22Rv1 (cell line): ENCODE data around the gene AKIRIN2.

Source experiments
- ZFX ChIP-seq: fragments of 450-650 bp; IDR thresholded peaks from 2 replicates; pipeline ENCODE4 v1.6.1; 2017; ENCODE audit warnings: antibody characterized with exemption, borderline replicate concordance
- TF ChIP-seq, protein P1 (sequence below): fragments of 450-650 bp; IDR thresholded peaks from 2 replicates; pipeline ENCODE4 v1.5.1; 2017; ENCODE audit warnings: mild to moderate bottlenecking

DNA sequence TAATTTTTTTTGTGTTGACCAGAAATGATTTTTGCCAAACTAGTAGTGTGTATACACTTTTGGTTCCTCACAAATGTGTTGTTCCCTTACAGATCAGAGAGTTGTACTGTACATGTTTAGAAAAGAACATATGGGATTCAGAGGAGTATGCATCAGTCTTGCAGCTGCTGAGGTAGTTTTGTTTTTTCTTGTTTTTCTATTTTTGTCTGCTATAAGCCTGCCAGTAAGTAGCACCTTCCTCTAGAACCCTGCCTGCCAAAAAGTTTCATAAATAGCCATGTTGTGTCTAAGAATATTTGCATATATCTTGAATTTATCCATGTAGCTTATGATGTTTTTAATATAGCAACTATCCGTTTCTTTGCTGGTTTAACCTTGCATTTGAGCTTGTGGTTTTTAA lies 65.7 kb downstream of the AKIRIN2 start:
- TF ChIP-seq, protein P1, sequence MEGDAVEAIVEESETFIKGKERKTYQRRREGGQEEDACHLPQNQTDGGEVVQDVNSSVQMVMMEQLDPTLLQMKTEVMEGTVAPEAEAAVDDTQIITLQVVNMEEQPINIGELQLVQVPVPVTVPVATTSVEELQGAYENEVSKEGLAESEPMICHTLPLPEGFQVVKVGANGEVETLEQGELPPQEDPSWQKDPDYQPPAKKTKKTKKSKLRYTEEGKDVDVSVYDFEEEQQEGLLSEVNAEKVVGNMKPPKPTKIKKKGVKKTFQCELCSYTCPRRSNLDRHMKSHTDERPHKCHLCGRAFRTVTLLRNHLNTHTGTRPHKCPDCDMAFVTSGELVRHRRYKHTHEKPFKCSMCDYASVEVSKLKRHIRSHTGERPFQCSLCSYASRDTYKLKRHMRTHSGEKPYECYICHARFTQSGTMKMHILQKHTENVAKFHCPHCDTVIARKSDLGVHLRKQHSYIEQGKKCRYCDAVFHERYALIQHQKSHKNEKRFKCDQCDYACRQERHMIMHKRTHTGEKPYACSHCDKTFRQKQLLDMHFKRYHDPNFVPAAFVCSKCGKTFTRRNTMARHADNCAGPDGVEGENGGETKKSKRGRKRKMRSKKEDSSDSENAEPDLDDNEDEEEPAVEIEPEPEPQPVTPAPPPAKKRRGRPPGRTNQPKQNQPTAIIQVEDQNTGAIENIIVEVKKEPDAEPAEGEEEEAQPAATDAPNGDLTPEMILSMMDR: no peak
- TF ChIP-seq ZFX: no peak
